ENCODE data around the gene MOCOS. TPM values are rescaled to one million over a fixed set of nuclear protein-coding genes. Genes with fewer than 3 reads are reported as not detected.
"Not testable (repeated sequence)": the region's sequence is repeated elsewhere in the genome, so short reads cannot be mapped to it uniquely, and the experiment has no call there.

Gene MOCOS
- total RNA-seq, 1 experiment from 2014 or later, result 19.0 TPM

GRCh38 chr18:36200354-36200771 is 13.1 kb downstream of the MOCOS start:
- DNase-seq (ENCODE audit: low spot score), result no peak

GRCh38 chr18:36201765-36202164 is 14.5 kb downstream of the MOCOS start:
- no peak for DNase-seq (ENCODE audit: low spot score)

- no peak for DNase-seq (ENCODE audit: low spot score)
These were observed 16.1 kb downstream of the MOCOS start for GRCh38 chr18:36203360-36203895.

GRCh38 chr18:36205166-36205565 is 17.9 kb downstream of the MOCOS start:
- DNase-seq (ENCODE audit: low spot score), result no peak

GRCh38 chr18:36207303-36207702 is 20.0 kb downstream of the MOCOS start:
- no peak for DNase-seq (ENCODE audit: low spot score)

- DNase-seq (ENCODE audit: low spot score), result not testable (repeated sequence)
These were observed 20.7 kb downstream of the MOCOS start for GRCh38 chr18:36207969-36208368.

GRCh38 chr18:36211612-36212065 is 24.3 kb downstream of the MOCOS start:
- no peak for DNase-seq (ENCODE audit: low spot score)

GRCh38 chr18:36212301-36213171 is 25.2 kb downstream of the MOCOS start:
- DNase-seq (ENCODE audit: low spot score), result no peak

- no peak for DNase-seq (ENCODE audit: low spot score)
These were observed 27.5 kb downstream of the MOCOS start for GRCh38 chr18:36214811-36215210.

- DNase-seq (ENCODE audit: low spot score), result no peak
These were observed 28.3 kb downstream of the MOCOS start for GRCh38 chr18:36215577-36215976.

GRCh38 chr18:36217348-36217747 is 30.1 kb downstream of the MOCOS start:
- no peak for DNase-seq (ENCODE audit: low spot score)

- no peak for DNase-seq (ENCODE audit: low spot score)
These were observed 41.9 kb downstream of the MOCOS start for GRCh38 chr18:36229188-36229587.

- DNase-seq (ENCODE audit: low spot score), result not testable (repeated sequence)
These were observed 53.2 kb downstream of the MOCOS start for GRCh38 chr18:36240510-36240909.

- DNase-seq (ENCODE audit: low spot score), result no peak
These were observed 54.5 kb downstream of the MOCOS start for GRCh38 chr18:36241831-36242230.

GRCh38 chr18:36247036-36247435 is 59.7 kb downstream of the MOCOS start:
- no peak for DNase-seq (ENCODE audit: low spot score)

GRCh38 chr18:36249392-36249791 is 62.1 kb downstream of the MOCOS start:
- DNase-seq (ENCODE audit: low spot score), result no peak

GRCh38 chr18:36250827-36251226 is 63.5 kb downstream of the MOCOS start:
- DNase-seq (ENCODE audit: low spot score), result no peak

GRCh38 chr18:36255072-36255698 is 67.9 kb downstream of the MOCOS start:
- no peak for DNase-seq (ENCODE audit: low spot score)

- DNase-seq (ENCODE audit: low spot score), result no peak
These were observed 68.8 kb downstream of the MOCOS start for GRCh38 chr18:36256094-36256493.

GRCh38 chr18:36262971-36263370 is 75.7 kb downstream of the MOCOS start:
- no peak for DNase-seq (ENCODE audit: low spot score)

- DNase-seq (ENCODE audit: low spot score), result no peak
These were observed 77.0 kb downstream of the MOCOS start for GRCh38 chr18:36264283-36264682.

GRCh38 chr18:36265015-36265414 is 77.7 kb downstream of the MOCOS start:
- DNase-seq (ENCODE audit: low spot score), result no peak

GRCh38 chr18:36269157-36269556 is 81.9 kb downstream of the MOCOS start:
- DNase-seq (ENCODE audit: low spot score), result no peak

Measured in H4 (cell line).